EL (cell line): Measurements from ENCODE around the gene JMJD1C.
A peak's percentile ranks its signal among the peaks of the same experiment; 100 is the strongest.
"Not testable (repeated sequence)": the region's sequence is repeated elsewhere in the genome, so short reads cannot be mapped to it uniquely, and the experiment has no call there.

Experiments
- DNase-seq: peaks from one replicate; pipeline ENCODE4 v3.0.0-alpha.2; 2016

Gene JMJD1C

GRCh38 chr10:63392224-63392623, 73.6 kb downstream of the JMJD1C start:
- DNase-seq, result no peak

- DNase-seq, result no peak
Observed at GRCh38 chr10:63391812-63392211, 74.0 kb downstream of the JMJD1C start.

- no peak for DNase-seq
Observed at GRCh38 chr10:63390521-63390920, 75.3 kb downstream of the JMJD1C start.

DNA sequence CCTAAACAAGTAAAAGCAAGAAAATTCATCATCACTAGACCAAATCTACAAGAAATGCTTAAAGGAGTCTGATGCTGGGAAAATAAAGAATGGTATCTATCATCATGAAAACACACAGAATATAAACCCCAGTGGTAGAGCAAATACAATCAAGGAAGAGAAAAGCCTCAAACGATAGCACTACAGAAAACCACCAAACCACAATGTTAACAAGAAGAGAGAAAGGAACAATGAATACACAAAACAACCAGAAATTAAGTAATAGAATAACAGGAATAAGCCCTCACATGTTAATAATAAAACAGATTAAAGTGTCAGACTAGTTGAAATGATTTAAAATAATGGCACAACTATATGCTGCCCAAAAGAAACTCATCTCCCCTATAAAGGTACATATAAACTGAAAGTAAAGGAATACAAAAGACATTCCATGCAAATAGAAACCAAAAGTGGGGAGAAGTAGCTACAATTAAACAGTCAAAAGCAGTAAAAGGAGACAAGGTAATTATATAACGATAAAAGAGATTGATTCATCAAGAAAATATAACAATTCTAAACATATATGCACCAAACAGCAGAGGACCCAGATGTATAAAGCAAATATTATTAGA, 77.3 kb downstream of the JMJD1C start:
- DNase-seq, result no peak

DNA sequence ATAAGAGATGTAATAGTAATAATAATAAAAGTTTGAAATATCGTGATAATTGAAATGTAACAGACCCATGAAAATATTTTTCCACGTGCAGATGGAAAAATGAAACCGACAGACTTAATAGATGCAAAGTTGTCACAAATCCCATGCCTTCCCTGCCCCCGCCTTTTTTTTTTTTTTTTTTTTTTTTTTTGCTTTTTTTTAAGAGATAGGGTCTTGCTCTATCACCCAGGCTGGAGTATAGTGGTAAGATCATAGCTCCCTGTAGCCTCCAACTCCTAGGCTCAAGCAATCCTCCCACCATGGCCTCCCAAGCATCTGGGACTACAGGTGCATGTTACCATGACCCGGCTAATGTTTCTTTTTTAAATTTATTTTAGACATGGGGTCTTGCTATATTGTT, 80.5 kb downstream of the JMJD1C start:
- no peak for DNase-seq

DNA sequence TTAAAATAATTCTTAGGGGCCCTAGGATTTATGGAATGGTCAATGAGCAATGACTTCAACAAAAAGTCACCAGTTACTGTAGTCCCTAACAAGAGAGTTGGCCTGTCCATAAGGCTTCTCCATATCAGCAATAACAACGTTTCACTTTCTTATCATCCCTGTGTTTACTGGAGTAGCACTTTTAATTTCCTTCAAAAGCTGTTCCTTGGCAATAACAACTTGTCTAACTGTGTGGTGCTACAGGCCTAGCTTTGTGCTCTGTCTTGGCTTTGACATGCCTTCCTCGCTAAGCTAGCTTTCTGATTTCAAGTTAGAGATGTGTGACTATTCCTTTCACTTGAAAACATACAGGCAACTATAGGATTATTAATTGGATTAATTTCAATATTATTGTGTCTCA, 81.1 kb downstream of the JMJD1C start:
- DNase-seq, result no peak

DNA sequence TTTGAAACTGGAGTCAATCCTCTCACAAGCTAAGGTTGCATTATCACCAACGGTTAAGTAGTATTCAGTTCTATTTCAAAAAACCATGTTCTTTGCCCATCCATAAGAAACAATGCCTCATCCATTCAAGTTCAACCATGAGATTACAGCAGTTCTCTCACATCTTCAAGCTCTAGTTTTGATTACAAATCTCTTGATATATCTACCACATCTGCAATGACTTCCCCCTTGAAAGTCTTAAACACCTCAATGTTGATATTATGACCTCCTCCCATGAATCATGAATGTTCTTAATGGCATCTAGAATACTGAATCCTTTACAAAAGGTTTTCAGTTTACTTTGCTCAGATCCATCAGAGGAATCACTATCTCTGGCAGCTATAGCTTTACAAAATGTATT, 81.8 kb downstream of the JMJD1C start:
- no peak for DNase-seq

- no peak for DNase-seq
Observed at GRCh38 chr10:63383141-63383540, 82.6 kb downstream of the JMJD1C start.

- DNase-seq, result no peak
Observed at GRCh38 chr10:63382066-63382465, 83.7 kb downstream of the JMJD1C start.

- not testable (repeated sequence) for DNase-seq
Observed at GRCh38 chr10:63377305-63377661, 88.5 kb downstream of the JMJD1C start.

GRCh38 chr10:63376560-63377304, 89.0 kb downstream of the JMJD1C start:
- peak; percentile 90 for DNase-seq

DNA sequence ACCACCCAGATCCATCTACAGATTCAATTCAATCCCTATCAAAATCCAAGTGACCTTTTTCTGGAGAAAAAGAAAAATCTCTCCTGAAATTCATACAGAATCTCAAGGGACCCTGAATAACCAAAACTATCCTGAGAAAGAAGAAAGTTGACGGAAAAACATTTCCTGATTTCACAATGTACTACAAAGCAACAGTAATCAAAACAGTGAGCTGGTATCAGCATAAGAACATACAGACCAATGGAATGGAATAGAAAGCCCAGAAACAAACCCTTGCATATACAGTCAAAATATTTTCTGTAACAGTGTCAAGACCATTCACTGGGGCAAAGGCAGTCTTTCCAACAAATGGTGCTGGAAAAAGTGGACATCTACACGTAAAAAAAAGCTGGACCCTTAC, 89.9 kb downstream of the JMJD1C start:
- DNase-seq, result no peak

DNA sequence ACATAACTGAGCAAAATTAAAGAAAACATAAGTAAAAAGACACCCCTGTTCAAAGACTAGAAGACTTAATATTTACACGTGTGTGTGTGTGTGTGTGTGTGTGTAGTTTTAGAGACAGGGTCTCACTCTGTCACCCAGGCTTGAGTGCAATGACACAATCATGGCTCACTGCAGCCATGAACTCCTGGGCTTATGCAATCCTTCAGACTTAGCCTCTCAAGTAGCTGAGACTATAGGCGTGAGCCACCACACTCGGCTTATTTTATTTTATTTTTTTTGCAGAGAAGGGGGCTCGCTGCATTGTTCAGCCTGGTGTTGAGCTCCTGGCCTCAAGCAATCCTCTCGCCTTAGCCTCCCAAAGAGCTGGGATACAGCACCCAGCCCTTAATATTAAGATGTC, 90.3 kb downstream of the JMJD1C start:
- no peak for DNase-seq

- peak; percentile 50 for DNase-seq
Observed at GRCh38 chr10:63374991-63375390, 90.8 kb downstream of the JMJD1C start.

DNA sequence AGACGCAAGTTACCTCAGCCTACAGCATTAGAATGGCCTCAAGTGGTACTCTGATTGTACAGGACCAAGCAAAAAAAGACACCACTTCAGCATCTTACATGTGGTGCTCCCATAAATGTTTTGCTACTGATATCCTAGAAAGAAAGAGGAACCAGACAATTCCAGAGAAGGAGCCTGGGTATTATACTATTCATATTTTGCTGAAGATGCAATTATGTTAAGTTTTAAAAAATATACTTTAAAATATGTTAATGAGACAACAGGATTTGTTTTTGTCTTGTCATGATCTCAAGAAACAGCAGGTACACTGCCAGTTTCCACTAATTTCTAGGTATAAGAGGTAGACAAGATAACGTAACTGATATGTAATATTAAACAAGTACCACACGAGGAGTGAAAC, 92.6 kb downstream of the JMJD1C start:
- DNase-seq, result no peak

GRCh38 chr10:63369711-63370110, 96.1 kb downstream of the JMJD1C start:
- DNase-seq, result no peak

DNA sequence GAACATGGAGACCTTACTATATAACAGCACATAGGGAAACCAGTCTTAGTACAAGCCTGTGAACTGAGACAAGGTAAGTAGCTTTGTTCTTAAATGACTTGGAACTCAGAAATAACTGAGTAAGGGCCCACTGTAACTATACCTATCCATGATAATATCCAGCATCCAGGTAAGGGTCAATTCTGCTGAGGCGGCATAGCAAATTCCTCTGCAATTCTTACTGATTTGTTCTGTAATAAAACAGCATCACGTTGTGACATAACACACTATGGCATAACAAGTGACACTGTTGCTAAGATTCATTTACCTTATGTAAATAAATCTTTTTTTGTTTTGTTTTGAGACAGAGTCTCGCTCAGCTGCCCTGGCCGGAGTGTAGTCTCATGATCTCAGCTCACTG, 97.4 kb downstream of the JMJD1C start:
- no peak for DNase-seq

GRCh38 chr10:63366933-63367332, 98.8 kb downstream of the JMJD1C start:
- no peak for DNase-seq

DNA sequence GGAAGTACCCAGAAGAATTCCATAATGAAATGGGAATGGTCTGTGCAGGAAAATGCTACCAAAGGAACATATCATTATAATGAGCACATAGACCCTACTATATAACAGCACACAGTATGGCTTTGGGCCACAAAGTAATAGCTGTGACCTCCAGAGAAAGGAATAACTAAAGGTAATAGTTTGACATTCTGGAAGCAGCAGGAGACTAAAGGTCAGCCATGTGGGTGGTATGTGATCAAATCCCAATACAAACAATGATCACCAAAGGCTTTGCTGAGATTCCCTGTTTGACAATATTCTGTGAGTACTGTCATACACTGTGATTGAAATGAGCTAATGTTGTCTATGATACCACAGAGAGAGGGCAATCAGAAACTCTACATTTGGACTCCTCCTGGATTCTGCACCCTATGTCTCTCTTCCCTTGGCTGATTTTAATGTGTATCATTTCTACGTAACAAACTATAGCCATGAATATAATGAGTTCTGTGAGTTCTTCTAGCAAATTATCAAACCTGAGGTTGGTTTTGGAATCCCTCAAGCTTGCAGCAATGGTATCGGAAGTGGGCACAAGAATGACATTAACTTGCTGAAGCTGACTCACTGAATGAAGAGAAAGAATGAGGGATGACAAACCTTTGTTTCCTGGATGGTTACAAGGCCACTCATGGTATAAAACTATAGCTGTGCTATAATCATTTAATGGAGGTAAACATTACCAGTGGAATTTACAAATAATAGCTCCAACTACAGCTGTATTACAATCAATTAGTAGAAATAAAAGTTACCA, 99.6 kb downstream of the JMJD1C start:
- DNase-seq, result peak; percentile 28

DNA sequence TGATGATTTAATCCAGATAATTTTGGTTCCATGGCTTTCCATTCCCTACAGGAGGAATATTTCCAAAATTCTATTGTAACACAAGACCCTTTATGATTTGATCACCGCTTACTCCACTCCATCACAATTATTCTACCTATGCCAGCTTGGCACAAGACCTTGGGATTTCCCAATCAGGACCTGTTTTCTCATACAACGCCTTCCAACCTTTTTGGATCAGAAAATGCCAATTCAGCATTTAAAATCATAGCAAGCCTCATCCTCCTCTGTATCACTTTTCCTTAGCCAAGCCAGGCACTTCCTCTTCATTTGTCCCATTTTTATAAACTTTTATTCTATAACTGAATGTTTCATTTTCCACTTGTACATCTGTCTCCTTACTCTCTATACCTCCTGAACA, 100.9 kb downstream of the JMJD1C start:
- no peak for DNase-seq

DNA sequence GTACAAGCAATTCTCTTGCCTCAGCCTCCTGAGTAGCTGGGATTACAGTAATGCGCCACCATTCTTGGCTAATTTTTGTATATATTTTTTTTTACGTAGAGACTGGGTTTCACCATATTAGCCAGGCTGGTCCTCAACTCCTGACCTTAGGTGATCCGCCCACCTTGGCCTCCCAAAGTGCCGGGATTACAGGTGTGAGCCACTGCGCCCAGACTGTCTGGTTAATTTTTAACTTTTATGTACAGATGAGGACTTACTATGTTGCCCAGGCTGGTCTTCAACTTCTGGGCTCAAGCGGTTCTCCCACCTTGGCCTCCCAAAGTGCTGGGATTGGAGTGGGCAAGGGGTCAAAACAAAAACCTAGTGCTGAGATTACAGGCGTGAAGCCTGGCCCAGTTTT, 101.8 kb downstream of the JMJD1C start:
- DNase-seq, result no peak

- no peak for DNase-seq
Observed at GRCh38 chr10:63355682-63356081, 110.1 kb downstream of the JMJD1C start.

DNA sequence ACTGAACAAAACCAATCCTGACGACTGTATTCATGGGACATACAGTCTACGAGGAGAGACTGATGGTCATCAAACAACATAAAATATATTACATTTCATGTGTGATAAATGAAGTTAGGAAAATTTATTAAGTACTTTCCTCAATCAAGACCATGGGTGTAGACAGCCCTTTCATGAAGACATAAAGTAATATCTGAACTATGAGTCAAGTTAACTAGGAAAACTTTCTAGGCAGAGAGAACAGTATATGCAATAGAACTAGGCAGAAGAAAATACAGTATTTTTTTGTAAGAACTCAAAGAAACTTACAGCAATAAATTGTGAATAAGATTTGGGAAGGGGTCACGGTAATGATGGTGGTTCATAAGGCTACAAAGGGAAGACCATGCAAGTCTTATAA, 112.8 kb downstream of the JMJD1C start:
- DNase-seq, result no peak

- no peak for DNase-seq
Observed at GRCh38 chr10:63348245-63348850, 117.4 kb downstream of the JMJD1C start.
